NCI-H748 treated with DMSO at 0.1 percent for 48 hours (cell line): ENCODE data around the gene UMODL1.

Experiments used
- DNase-seq: peaks from one replicate; lab custom pipeline; 2025; lab: John Stamatoyannopoulos, UW

The UMODL1 gene

GRCh38 chr21:42039911-42040351, 31.2 kb upstream of the UMODL1 start:
- no peak for DNase-seq

GRCh38 chr21:42040411-42041180, 30.5 kb upstream of the UMODL1 start:
- no peak for DNase-seq

- DNase-seq: no peak
Measured at GRCh38 chr21:42041246-42041645, 29.9 kb upstream of the UMODL1 start.

- no peak for DNase-seq
Measured at GRCh38 chr21:42041711-42042110, 29.4 kb upstream of the UMODL1 start.

- no peak for DNase-seq
Measured at GRCh38 chr21:42042651-42043050, 28.5 kb upstream of the UMODL1 start.

GRCh38 chr21:42043201-42043895, 27.8 kb upstream of the UMODL1 start:
- no peak for DNase-seq

GRCh38 chr21:42043961-42044360, 27.2 kb upstream of the UMODL1 start:
- no peak for DNase-seq

GRCh38 chr21:42044871-42045495, 26.1 kb upstream of the UMODL1 start:
- no peak for DNase-seq

- no peak for DNase-seq
Measured at GRCh38 chr21:42047821-42048613, 23.1 kb upstream of the UMODL1 start.

GRCh38 chr21:42048870-42049577, 22.1 kb upstream of the UMODL1 start:
- no peak for DNase-seq

GRCh38 chr21:42049578-42050430, 21.3 kb upstream of the UMODL1 start:
- DNase-seq: no peak

- DNase-seq: no peak
Measured at GRCh38 chr21:42051788-42052187, 19.3 kb upstream of the UMODL1 start.

- DNase-seq: no peak
Measured at GRCh38 chr21:42055425-42055824, 15.7 kb upstream of the UMODL1 start.

- peak; percentile 56 for DNase-seq
Measured at GRCh38 chr21:42056468-42056867, 14.6 kb upstream of the UMODL1 start.

GRCh38 chr21:42056996-42057689, 14.0 kb upstream of the UMODL1 start:
- peak; percentile 94 for DNase-seq

- DNase-seq: no peak
Measured at GRCh38 chr21:42057851-42058437, 13.2 kb upstream of the UMODL1 start.

- DNase-seq: no peak
Measured at GRCh38 chr21:42058631-42059111, 12.4 kb upstream of the UMODL1 start.

- no peak for DNase-seq
Measured at GRCh38 chr21:42059141-42059540, 12.0 kb upstream of the UMODL1 start.

- DNase-seq: no peak
Measured at GRCh38 chr21:42059721-42060120, 11.4 kb upstream of the UMODL1 start.
